ENCODE measurements around the gene ZNF536. TPM values are rescaled to one million over a fixed set of nuclear protein-coding genes. Genes with fewer than 3 reads are reported as not detected.

Gene ZNF536
- total and polyA plus RNA-seq, 2 of the 4 experiments (the other 2 are of a cell fraction), result not detected

GRCh38 chr19:30577551-30578105 is 205.4 kb downstream of the ZNF536 start:
- BruUV-seq (replicated peaks), result no TSS peak
- Histone ChIP-seq H3K4me1 (ENCODE audit: control insufficient read depth, insufficient read depth, low read length) (no peaks in the 10 kb centered on the region), H3K18ac (ENCODE audit: low read depth, low read length) (no peak overlapping the region), H3K9me1 (ENCODE audit: insufficient read depth, low read length) (no peaks in the 10 kb centered on the region), H4K8ac (ENCODE audit: low read depth in 2 of 2, low read length in 2 of 2) (no peak overlapping the region), H2AK5ac (ENCODE audit: low read depth, low read length) (no peak overlapping the region), H3K14ac (replicated peaks; ENCODE audit: low read depth, low read length) (no peak overlapping the region), H2BK15ac (ENCODE audit: low read depth, low read length) (no peak overlapping the region), H3K23ac (ENCODE audit: low read depth, low read length) (no peak overlapping the region), H3K4me3 (ENCODE audit: insufficient read depth, low read depth, low read length) (no peak overlapping the region), H3K79me1 (ENCODE audit: low read depth in 1 of 2, low read length in 2 of 2) (no peaks in the 10 kb centered on the region), H3K56ac (ENCODE audit: extremely low read depth, insufficient read depth, low read length) (no peak overlapping the region), H3K9me3 (ENCODE audit: control insufficient read depth, insufficient read depth, low read length) (peaks cover 35% of the 10 kb centered on the region; the same call in 1 of the 2 replicates), H3K4ac (ENCODE audit: low read depth, low read length) (no peak overlapping the region), H2AFZ (replicated peaks; ENCODE audit: low read length, poor library complexity) (no peak overlapping the region), H3K27me3 (ENCODE audit: control insufficient read depth, insufficient read depth, low read length) (no peaks in the 10 kb centered on the region), H4K91ac (ENCODE audit: insufficient read depth, low read depth, low read length) (no peak overlapping the region), H3K4me2 (ENCODE audit: low read depth, low read length) (no peak overlapping the region), H4K5ac (ENCODE audit: low read depth, low read length) (no peak overlapping the region), H3K27ac (ENCODE audit: insufficient read depth, low read length) (no peak overlapping the region), H4K20me1 (ENCODE audit: insufficient read depth, low read length) (no peaks in the 10 kb centered on the region), H2BK20ac (ENCODE audit: low read depth, low read length) (no peak overlapping the region), H2BK5ac (ENCODE audit: low read depth, low read length, poor library complexity, severe bottlenecking) (no peak overlapping the region), H3K9ac (ENCODE audit: low read depth, low read length) (no peak overlapping the region), H2BK120ac (ENCODE audit: low read depth, low read length) (no peak overlapping the region), H2AK9ac (replicated peaks; ENCODE audit: low read depth, low read length, poor library complexity) (no peak overlapping the region), H3K36me3 (ENCODE audit: control insufficient read depth, insufficient read depth, low read length) (no peaks in the 10 kb centered on the region)
- intact Hi-C loops (cut with micrococcal nuclease) (no loop called here), in situ Hi-C loops (cut with MboI; ENCODE audit: low sequenced_read_pairs) (no loop called here), dilution Hi-C loops (cut with HindIII; ENCODE audit: low sequenced_read_pairs, unreplicated experiment) (no loop called here)
- no CpG with 5 or more reads among the region's 6 CpGs for WGBS, 2 experiments (ENCODE audit: extremely low coverage in 2 of 2, insufficient read length in 1 of 2)
- TF ChIP-seq SMC3 (IDR thresholded peaks at IDR 0.05; ENCODE audit: low read depth, low read length) (no peak), NFE2L2 (IDR thresholded peaks at IDR 0.05; ENCODE audit: low read depth, low read length) (no peak), POLR2A (IDR thresholded peaks at IDR 0.05; ENCODE audit: low read depth, low read length) (no peak), CEBPB (IDR thresholded peaks at IDR 0.05; ENCODE audit: low read depth, low read length) (no peak), MAFK (IDR thresholded peaks at IDR 0.05; ENCODE audit: low read depth, low read length) (no peak), BHLHE40 (IDR thresholded peaks at IDR 0.05; ENCODE audit: low read depth, low read length) (no peak), USF2 (IDR thresholded peaks at IDR 0.05; ENCODE audit: low read depth, low read length) (no peak), MAZ (IDR thresholded peaks at IDR 0.05; ENCODE audit: borderline replicate concordance, low read depth, low read length) (no peak), MXI1 (IDR thresholded peaks at IDR 0.05; ENCODE audit: borderline replicate concordance, low read depth, low read length) (no peak), RCOR1 (IDR thresholded peaks at IDR 0.05; ENCODE audit: insufficient replicate concordance, low read length) (no peak), CHD1 (IDR thresholded peaks at IDR 0.05; ENCODE audit: low read depth, low read length) (no peak)
- TF ChIP-seq, protein P1, sequence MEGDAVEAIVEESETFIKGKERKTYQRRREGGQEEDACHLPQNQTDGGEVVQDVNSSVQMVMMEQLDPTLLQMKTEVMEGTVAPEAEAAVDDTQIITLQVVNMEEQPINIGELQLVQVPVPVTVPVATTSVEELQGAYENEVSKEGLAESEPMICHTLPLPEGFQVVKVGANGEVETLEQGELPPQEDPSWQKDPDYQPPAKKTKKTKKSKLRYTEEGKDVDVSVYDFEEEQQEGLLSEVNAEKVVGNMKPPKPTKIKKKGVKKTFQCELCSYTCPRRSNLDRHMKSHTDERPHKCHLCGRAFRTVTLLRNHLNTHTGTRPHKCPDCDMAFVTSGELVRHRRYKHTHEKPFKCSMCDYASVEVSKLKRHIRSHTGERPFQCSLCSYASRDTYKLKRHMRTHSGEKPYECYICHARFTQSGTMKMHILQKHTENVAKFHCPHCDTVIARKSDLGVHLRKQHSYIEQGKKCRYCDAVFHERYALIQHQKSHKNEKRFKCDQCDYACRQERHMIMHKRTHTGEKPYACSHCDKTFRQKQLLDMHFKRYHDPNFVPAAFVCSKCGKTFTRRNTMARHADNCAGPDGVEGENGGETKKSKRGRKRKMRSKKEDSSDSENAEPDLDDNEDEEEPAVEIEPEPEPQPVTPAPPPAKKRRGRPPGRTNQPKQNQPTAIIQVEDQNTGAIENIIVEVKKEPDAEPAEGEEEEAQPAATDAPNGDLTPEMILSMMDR (conservative IDR thresholded peaks at IDR 0.05; ENCODE audit: low read depth, low read length), result no peak
- DNase-seq (no peak), ATAC-seq (ENCODE audit: low read depth) (no peak)
- POLR2A ChIA-PET (ENCODE audit: unreplicated experiment), result no interaction called here
- CTCF ChIA-PET, result no interaction called here

Data from IMR-90 (cell line).